PC-3 (cell line): Measurements from ENCODE around the gene IL17RB. TPM values are rescaled to one million over a fixed set of nuclear protein-coding genes. Genes with fewer than 3 reads are reported as not detected.
A peak's percentile ranks its signal among the peaks of the same experiment; 100 is the strongest.

Experiments used
- ATAC-seq: fragments of 200-7000 bp; cut with Tn5 transposase; 2 replicates; pipeline ENCODE4 v1.9.1; 2020; ENCODE audit warnings: mild to moderate bottlenecking, moderate library complexity
- BruUV-seq: library from RNA; stranded (reverse); fragments of 400-500 nt; replicated peaks from 2 replicates; lab custom pipeline; 2021; lab: Mats Ljungman, UMichigan
- CTCF ChIA-PET: fragments of 300-600 bp; sonication (Branson Sonifier 250); formaldehyde crosslinking; loops from one replicate; lab custom pipeline; 2022; ENCODE audit warnings: antibody characterized with exemption; lab: Charles Lee
- POLR2A ChIA-PET: fragments of 300-600 bp; sonication (Branson Sonifier 250); formaldehyde crosslinking; loops from one replicate; lab custom pipeline; 2022; ENCODE audit warnings: antibody characterized with exemption; ENCODE audit not compliant: unreplicated experiment; lab: Charles Lee
- DNase-seq: peaks from one replicate; pipeline ENCODE4 v3.0.0-alpha.2; 2015
- H2AFZ ChIP-seq: fragments of 300-600 bp; sonication (generic); 2 replicates; pipeline ENCODE4 v1.6.0; 2016; ENCODE audit warnings: antibody characterized with exemption, low read length
- H3F3A ChIP-seq: fragments of 300-600 bp; sonication (generic); one replicate; pipeline ENCODE4 v1.6.0; 2017; ENCODE audit warnings: antibody characterized with exemption, low read length, control low read depth, mild to moderate bottlenecking; ENCODE audit not compliant: unreplicated experiment
- H3K27ac ChIP-seq: fragments of 300-600 bp; sonication (generic); 2 replicates; pipeline ENCODE4 v1.5.1; 2016; ENCODE audit warnings: mild to moderate bottlenecking, low read length
- H3K27me3 ChIP-seq: fragments of 300-600 bp; sonication (generic); 2 replicates; pipeline ENCODE4 v1.6.1; 2016; ENCODE audit warnings: low read length, mixed read lengths
- H3K36me3 ChIP-seq: fragments of 300-600 bp; sonication (generic); 2 replicates; pipeline ENCODE4 v1.6.1; 2016; ENCODE audit warnings: low read depth, mixed run types, low read length, mixed read lengths
- H3K4me1 ChIP-seq: fragments of 300-600 bp; sonication (generic); 2 replicates; pipeline ENCODE4 v1.5.1; 2016; ENCODE audit warnings: low read length; ENCODE audit not compliant: insufficient read depth
- H3K4me2 ChIP-seq: fragments of 300-600 bp; sonication (generic); 2 replicates; pipeline ENCODE4 v1.6.0; 2016; ENCODE audit warnings: low read length
- H3K4me3 ChIP-seq: fragments of 300-600 bp; sonication (generic); 2 replicates; pipeline ENCODE4 v1.5.1; 2016; ENCODE audit warnings: mild to moderate bottlenecking, low read length, mixed read lengths
- H3K79me2 ChIP-seq: fragments of 300-600 bp; sonication (generic); 2 replicates; pipeline ENCODE4 v1.6.1; 2017; ENCODE audit warnings: low read length, mixed read lengths
- H3K9ac ChIP-seq: fragments of 300-600 bp; sonication (generic); 2 replicates; pipeline ENCODE4 v1.6.0; 2016; ENCODE audit warnings: mild to moderate bottlenecking, low read length
- H3K9me2 ChIP-seq: fragments of 300-600 bp; sonication (generic); replicated peaks from 2 replicates; pipeline ENCODE4 v1.6.1; 2016; ENCODE audit warnings: mixed run types, low read length, mixed read lengths
- H3K9me3 ChIP-seq: fragments of 300-600 bp; sonication (generic); 2 replicates; pipeline ENCODE4 v1.6.1; 2016; ENCODE audit warnings: low read length, mixed read lengths
- H4K20me1 ChIP-seq: fragments of 300-600 bp; sonication (generic); 2 replicates; pipeline ENCODE4 v1.6.1; 2016; ENCODE audit warnings: low read length, mixed read lengths
- EZH2 ChIP-seq: fragments of 300-600 bp; sonication (generic); IDR thresholded peaks from one replicate; pipeline ENCODE4 v1.6.1; 2017; ENCODE audit warnings: antibody characterized with exemption, mild to moderate bottlenecking, low read length; ENCODE audit not compliant: unreplicated experiment
- EZH2phosphoT487 ChIP-seq: fragments of 300-600 bp; sonication (generic); IDR thresholded peaks from 2 replicates; pipeline ENCODE4 v1.6.1; 2018; ENCODE audit warnings: mild to moderate bottlenecking, antibody characterized with exemption, low read length, borderline replicate concordance
- intact Hi-C: fragments of 100-400 bp; cut with micrococcal nuclease; formaldehyde crosslinking; loops from 2 replicates; pipeline ENCODE4 v1.9.0; 2023
- total RNA-seq: library from RNA; depleted of rRNA; stranded (reverse); fragments of >200 nt; gene quantifications from 2 replicates; pipeline ENCODE4 v1.2.3, GENCODE V29; 2014
- TF ChIP-seq, protein P1 (sequence below): fragments of 300-600 bp; sonication (generic); conservative IDR thresholded peaks from 2 replicates; pipeline ENCODE4 v1.5.1; 2017; ENCODE audit warnings: antibody characterized with exemption, low read depth, mild to moderate bottlenecking, low read length

IL17RB gene
- total RNA-seq, 1 experiment from 2014 or later: 2.3 TPM

DNA sequence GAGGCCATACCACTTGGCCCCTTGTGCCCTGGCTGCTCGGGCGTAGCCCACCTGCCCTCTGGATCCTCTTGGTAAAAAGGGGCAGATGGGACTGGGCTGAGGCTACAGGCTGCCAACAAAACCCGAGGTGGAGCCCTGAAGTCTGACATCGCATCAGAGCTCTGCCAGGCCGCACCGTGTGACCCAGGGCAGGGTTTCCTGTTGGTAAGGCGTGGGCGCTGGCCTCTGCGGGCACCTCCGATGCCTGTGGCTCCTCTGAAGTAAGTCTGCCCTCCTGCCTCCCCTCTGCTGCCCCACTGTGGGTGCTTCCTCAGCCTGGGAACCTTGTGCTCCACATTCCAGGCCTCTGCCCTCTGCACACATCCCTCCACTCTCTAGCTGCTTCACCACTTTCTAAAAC is 9.0 kb upstream of the IL17RB start:
- no TSS peak for BruUV-seq
- no peaks in the 10 kb centered on the region for H3K4me1 ChIP-seq
- no peaks in the 10 kb centered on the region for H4K20me1 ChIP-seq
- H3K9me2 ChIP-seq: no peaks in the 10 kb centered on the region
- ChIA-PET CTCF (no interaction called here), POLR2A (no interaction called here)
- H3K9me3 ChIP-seq: no peaks in the 10 kb centered on the region
- no peaks in the 10 kb centered on the region for H3K36me3 ChIP-seq
- no peak overlapping the region for H3K4me3 ChIP-seq
- H3F3A ChIP-seq: no peaks in the 10 kb centered on the region
- H3K4me2 ChIP-seq: no peak overlapping the region
- DNase-seq (no peak), ATAC-seq (no peak)
- H3K79me2 ChIP-seq: no peaks in the 10 kb centered on the region
- no peak overlapping the region for H3K9ac ChIP-seq
- intact Hi-C loops: no loop called here
- no peak overlapping the region for H3K27ac ChIP-seq
- TF ChIP-seq, protein P1, sequence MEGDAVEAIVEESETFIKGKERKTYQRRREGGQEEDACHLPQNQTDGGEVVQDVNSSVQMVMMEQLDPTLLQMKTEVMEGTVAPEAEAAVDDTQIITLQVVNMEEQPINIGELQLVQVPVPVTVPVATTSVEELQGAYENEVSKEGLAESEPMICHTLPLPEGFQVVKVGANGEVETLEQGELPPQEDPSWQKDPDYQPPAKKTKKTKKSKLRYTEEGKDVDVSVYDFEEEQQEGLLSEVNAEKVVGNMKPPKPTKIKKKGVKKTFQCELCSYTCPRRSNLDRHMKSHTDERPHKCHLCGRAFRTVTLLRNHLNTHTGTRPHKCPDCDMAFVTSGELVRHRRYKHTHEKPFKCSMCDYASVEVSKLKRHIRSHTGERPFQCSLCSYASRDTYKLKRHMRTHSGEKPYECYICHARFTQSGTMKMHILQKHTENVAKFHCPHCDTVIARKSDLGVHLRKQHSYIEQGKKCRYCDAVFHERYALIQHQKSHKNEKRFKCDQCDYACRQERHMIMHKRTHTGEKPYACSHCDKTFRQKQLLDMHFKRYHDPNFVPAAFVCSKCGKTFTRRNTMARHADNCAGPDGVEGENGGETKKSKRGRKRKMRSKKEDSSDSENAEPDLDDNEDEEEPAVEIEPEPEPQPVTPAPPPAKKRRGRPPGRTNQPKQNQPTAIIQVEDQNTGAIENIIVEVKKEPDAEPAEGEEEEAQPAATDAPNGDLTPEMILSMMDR: no peak
- TF ChIP-seq EZH2phosphoT487 (no peak), EZH2 (no peak)
- no peak overlapping the region for H2AFZ ChIP-seq
- H3K27me3 ChIP-seq: no peaks in the 10 kb centered on the region

DNA sequence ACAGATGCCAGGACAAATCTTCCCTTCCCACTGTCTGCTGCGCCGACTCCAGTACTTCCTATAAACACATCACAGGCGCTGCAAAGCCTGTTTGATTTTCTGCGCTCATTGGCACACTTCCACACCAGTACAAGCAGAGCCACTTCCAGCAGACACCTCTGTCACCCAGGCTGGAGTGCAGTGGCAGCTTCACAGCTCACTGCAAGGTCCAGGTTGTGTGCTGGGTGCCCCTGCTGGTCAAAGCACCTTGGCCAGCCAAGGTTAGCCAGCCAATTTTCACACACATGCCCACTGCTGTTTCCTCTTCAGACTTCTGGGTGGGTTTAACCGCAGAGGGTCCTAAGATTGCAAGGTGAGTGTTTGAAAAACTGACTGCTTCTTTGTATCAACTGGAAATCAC is 5.1 kb upstream of the IL17RB start:
- ChIA-PET CTCF (no interaction called here), POLR2A (no interaction called here)
- TF ChIP-seq EZH2phosphoT487: no peak
- TF ChIP-seq, protein P1: no peak
- TF ChIP-seq EZH2: no peak
- H3K27me3 ChIP-seq: peaks cover 10% of the 10 kb centered on the region
- peaks cover 12% of the 10 kb centered on the region; the same call in 1 of the 2 replicates for H3K4me1 ChIP-seq
- DNase-seq (no peak), ATAC-seq (no peak)
- H3K79me2 ChIP-seq: no peaks in the 10 kb centered on the region
- H3K4me3 ChIP-seq: no peak overlapping the region
- H3K27ac ChIP-seq: no peak overlapping the region
- no peaks in the 10 kb centered on the region for H3F3A ChIP-seq
- no peaks in the 10 kb centered on the region for H3K9me2 ChIP-seq
- no peak overlapping the region for H2AFZ ChIP-seq
- no peaks in the 10 kb centered on the region for H3K9me3 ChIP-seq
- BruUV-seq: no TSS peak
- no peaks in the 10 kb centered on the region for H3K36me3 ChIP-seq
- intact Hi-C loops: no loop called here
- no peak overlapping the region for H3K4me2 ChIP-seq
- no peaks in the 10 kb centered on the region for H4K20me1 ChIP-seq
- H3K9ac ChIP-seq: no peak overlapping the region

DNA sequence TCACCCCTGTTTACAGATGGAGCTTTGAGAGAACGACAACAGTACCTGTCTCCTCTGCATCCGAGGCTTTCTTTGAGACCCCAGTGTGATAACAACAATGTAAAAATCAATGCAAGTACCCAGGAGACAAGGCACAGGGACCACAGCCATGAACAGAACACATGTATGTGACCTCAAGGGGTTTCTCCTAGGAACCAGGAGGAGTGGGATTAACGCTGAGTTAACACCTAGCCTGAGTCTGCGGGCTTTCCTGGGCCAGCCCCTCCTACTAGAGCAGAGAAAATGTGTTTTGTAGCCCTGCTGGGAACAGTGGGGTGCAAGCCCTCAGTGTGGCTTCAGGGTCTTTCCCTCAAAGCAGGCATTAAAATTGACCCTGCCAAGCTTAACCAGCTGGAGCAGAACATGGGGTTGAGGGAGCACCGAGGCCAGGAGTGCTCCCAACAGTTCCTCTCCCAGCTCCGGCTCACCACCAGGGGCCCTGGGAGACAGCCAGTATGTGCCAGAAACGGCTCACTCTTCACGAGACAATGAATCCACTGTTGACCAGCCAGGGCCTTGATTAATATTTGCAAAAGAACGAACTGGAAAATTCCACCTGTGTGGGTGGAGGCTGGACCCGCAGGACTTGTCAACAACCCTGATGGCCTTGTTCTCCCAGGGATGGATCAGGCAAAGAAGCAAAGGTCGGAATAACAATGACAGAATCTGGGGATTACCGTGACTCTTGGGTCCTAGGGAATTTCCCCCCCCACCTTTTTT is 3.8 kb upstream of the IL17RB start:
- Histone ChIP-seq H3K9ac (no peak overlapping the region), H3K4me2 (0 out of 2 replicates have a peak overlapping the region, but pooled peaks have one; percentile 24), H3K4me1 (peaks cover 12% of the 10 kb centered on the region; the same call in 1 of the 2 replicates), H3K9me2 (no peaks in the 10 kb centered on the region), H3K27me3 (peaks cover 19% of the 10 kb centered on the region), H4K20me1 (no peaks in the 10 kb centered on the region), H3K9me3 (no peaks in the 10 kb centered on the region), H3K36me3 (no peaks in the 10 kb centered on the region), H3K27ac (no peak overlapping the region), H3K79me2 (no peaks in the 10 kb centered on the region), H3K4me3 (no peak overlapping the region), H2AFZ (no peak overlapping the region), H3F3A (no peaks in the 10 kb centered on the region)
- ATAC-seq (peak; percentile 69), DNase-seq (peak; percentile 66)
- TF ChIP-seq, protein P1: peak; percentile 42
- no peak for TF ChIP-seq EZH2
- intact Hi-C loops: no loop called here
- ChIA-PET CTCF (no interaction called here), POLR2A (no interaction called here)
- no TSS peak for BruUV-seq
